H9 (cell line): ENCODE measurements around the gene TRPV6. TPM values are rescaled to one million over a fixed set of nuclear protein-coding genes. Genes with fewer than 3 reads are reported as not detected.
A peak's percentile ranks its signal among the peaks of the same experiment; 100 is the strongest.

ENCODE experiments used
- DNase-seq: peaks from one replicate; pipeline ENCODE4 v3.0.0-alpha.2; 2017
- H2AFZ ChIP-seq: one replicate; pipeline ENCODE4 v1.6.1; 2013; ENCODE audit warnings: mild to moderate bottlenecking, low read length, control low read depth, moderate library complexity
- H2AK5ac ChIP-seq: 2 replicates; pipeline ENCODE4 v1.6.1; 2013; ENCODE audit warnings: low read length, control low read depth, mixed read lengths; ENCODE audit not compliant: insufficient read length
- H2BK120ac ChIP-seq: one replicate; pipeline ENCODE4 v1.6.1; 2013; ENCODE audit warnings: low read depth, mild to moderate bottlenecking, low read length, control low read depth, inconsistent platforms; ENCODE audit not compliant: poor library complexity, severe bottlenecking
- H2BK12ac ChIP-seq: 2 replicates; pipeline ENCODE4 v1.6.1; 2013; ENCODE audit warnings: low read length, control low read depth, mixed read lengths, low read depth; ENCODE audit not compliant: insufficient read length
- H2BK15ac ChIP-seq: 2 replicates; pipeline ENCODE4 v1.6.1; 2013; ENCODE audit warnings: low read depth, low read length, control low read depth
- H2BK20ac ChIP-seq: one replicate; pipeline ENCODE4 v1.6.1; 2013; ENCODE audit warnings: low read depth, mild to moderate bottlenecking, low read length, control low read depth, inconsistent platforms; ENCODE audit not compliant: poor library complexity, severe bottlenecking
- H2BK5ac ChIP-seq: 2 replicates; pipeline ENCODE4 v1.6.1; 2013; ENCODE audit warnings: low read length, control low read depth, mixed read lengths; ENCODE audit not compliant: insufficient read length
- H3K14ac ChIP-seq: 2 replicates; pipeline ENCODE4 v1.6.1; 2013; ENCODE audit warnings: low read length, control low read depth; ENCODE audit not compliant: insufficient read depth
- H3K18ac ChIP-seq: 2 replicates; pipeline ENCODE4 v1.6.1; 2013; ENCODE audit warnings: low read depth, mild to moderate bottlenecking, mixed read lengths, low read length, control low read depth; ENCODE audit not compliant: insufficient read length
- H3K23ac ChIP-seq: 2 replicates; pipeline ENCODE4 v1.6.1; 2013; ENCODE audit warnings: low read length, control low read depth, mixed read lengths, low read depth; ENCODE audit not compliant: insufficient read length
- H3K23me2 ChIP-seq: 2 replicates; pipeline ENCODE4 v1.6.1; 2013; ENCODE audit warnings: low read depth, mild to moderate bottlenecking, mixed read lengths, low read length, control low read depth; ENCODE audit not compliant: insufficient read length, poor library complexity, severe bottlenecking
- H3K27ac ChIP-seq: 2 replicates; pipeline ENCODE4 v1.5.1; 2013; ENCODE audit warnings: low read length, control low read depth, mixed read lengths, low read depth; ENCODE audit not compliant: insufficient read length
- H3K27me3 ChIP-seq: 2 replicates; pipeline ENCODE4 v1.6.1; 2013; ENCODE audit warnings: low read length, control low read depth, inconsistent platforms; ENCODE audit not compliant: insufficient read depth
- H3K4ac ChIP-seq: 2 replicates; pipeline ENCODE4 v1.6.1; 2013; ENCODE audit warnings: low read depth, mild to moderate bottlenecking, control low read depth, inconsistent platforms, low read length, moderate library complexity
- H3K4me1 ChIP-seq: 2 replicates; pipeline ENCODE4 v1.6.1; 2013; ENCODE audit warnings: low read length, control low read depth, inconsistent platforms; ENCODE audit not compliant: insufficient read depth
- H3K4me2 ChIP-seq: 2 replicates; pipeline ENCODE4 v1.6.1; 2013; ENCODE audit warnings: low read length, control low read depth, mixed read lengths; ENCODE audit not compliant: insufficient read length, insufficient read depth
- H3K56ac ChIP-seq: 2 replicates; pipeline ENCODE4 v1.6.1; 2013; ENCODE audit warnings: low read depth, mild to moderate bottlenecking, mixed read lengths, low read length, control low read depth; ENCODE audit not compliant: insufficient read length
- H3K79me1 ChIP-seq: 2 replicates; pipeline ENCODE4 v1.6.1; 2013; ENCODE audit warnings: low read depth, mild to moderate bottlenecking, moderate library complexity, low read length, control low read depth, inconsistent platforms; ENCODE audit not compliant: insufficient read depth, poor library complexity, severe bottlenecking
- H3K79me2 ChIP-seq: 2 replicates; pipeline ENCODE4 v1.6.1; 2013; ENCODE audit warnings: low read length, control low read depth, inconsistent platforms; ENCODE audit not compliant: insufficient read depth
- H3K9ac ChIP-seq: 2 replicates; pipeline ENCODE4 v1.6.1; 2013; ENCODE audit warnings: low read length, control low read depth, mixed read lengths; ENCODE audit not compliant: insufficient read length; ENCODE audit errors: extremely low read depth
- H3K9me3 ChIP-seq: one replicate; pipeline ENCODE4 v1.6.1; 2013; ENCODE audit warnings: low read depth, low read length, inconsistent platforms; ENCODE audit not compliant: control insufficient read depth
- H3T11ph ChIP-seq: one replicate; pipeline ENCODE4 v1.6.1; 2013; ENCODE audit warnings: mild to moderate bottlenecking, low read length, control low read depth, inconsistent platforms
- H4K20me1 ChIP-seq: one replicate; pipeline ENCODE4 v1.6.1; 2013; ENCODE audit not compliant: control insufficient read depth, insufficient read length, insufficient read depth
- H4K5ac ChIP-seq: 2 replicates; pipeline ENCODE4 v1.6.1; 2013; ENCODE audit warnings: low read depth, mild to moderate bottlenecking, mixed read lengths, low read length, control low read depth; ENCODE audit not compliant: insufficient read length
- H4K8ac ChIP-seq: replicated peaks from 2 replicates; pipeline ENCODE4 v1.6.1; 2013; ENCODE audit warnings: low read length, control low read depth, mixed read lengths, low read depth; ENCODE audit not compliant: insufficient read length
- H4K91ac ChIP-seq: 2 replicates; pipeline ENCODE4 v1.6.1; 2013; ENCODE audit warnings: low read depth, mild to moderate bottlenecking, moderate library complexity, mixed read lengths, low read length, control low read depth; ENCODE audit not compliant: insufficient read length
- H3K27ac Mint-ChIP-seq, 3 experiments: 2 replicates in 2 of 3; 3 replicates in 1 of 3; pipeline ENCODE4 v1.8.0; 2020 to 2021; ENCODE audit warnings: mixed read lengths in 3 of 3, mild to moderate bottlenecking in 1 of 3, moderate library complexity in 1 of 3
- H3K27me3 Mint-ChIP-seq: 2 replicates; pipeline ENCODE4 v1.8.0; 2021; ENCODE audit warnings: low read depth, mild to moderate bottlenecking, moderate library complexity, mixed read lengths
- H3K36me3 Mint-ChIP-seq, 3 experiments: 2 replicates in 2 of 3; 3 replicates in 1 of 3; pipeline ENCODE4 v1.8.0; 2020 to 2021; ENCODE audit warnings: low read depth in 3 of 3, mixed read lengths in 3 of 3; ENCODE audit not compliant: insufficient read depth in 1 of 3
- H3K4me1 Mint-ChIP-seq, 2 experiments: 2 replicates each; pipeline ENCODE4 v1.8.0; 2020; ENCODE audit warnings: mixed read lengths in 2 of 2
- H3K4me3 Mint-ChIP-seq, 2 experiments: 2 replicates in 1 of 2; 3 replicates in 1 of 2; pipeline ENCODE4 v1.8.0; 2020 to 2021; ENCODE audit warnings: mild to moderate bottlenecking in 2 of 2, mixed read lengths in 2 of 2, moderate library complexity in 1 of 2
- H3K9me3 Mint-ChIP-seq, 2 experiments: 2 replicates in 1 of 2; 3 replicates in 1 of 2; pipeline ENCODE4 v1.8.0; 2020; ENCODE audit warnings: mild to moderate bottlenecking in 2 of 2, mixed read lengths in 2 of 2, moderate library complexity in 1 of 2
- WGBS: extraction: QIAGEN DNeasy Blood & Tissue Kit; methylation state at CpG from one replicate; pipeline ENCODE4 v1.1.7; 2013; ENCODE audit warnings: missing lambda C conversion rate, low lambda C conversion rate, mixed read lengths; ENCODE audit not compliant: insufficient read length; ENCODE audit errors: extremely low coverage; 5-methylcytosine and 5-hydroxymethylcytosine counted together
- total RNA-seq: library from RNA; stranded (reverse); gene quantifications from 2 replicates; pipeline ENCODE4 v1.2.1, GENCODE V29; 2021
- TF ChIP-seq, protein P1 (sequence below): fragments of 200-600 bp; sonication (generic); conservative IDR thresholded peaks from 3 replicates; pipeline ENCODE4 v1.8.0; 2021; ENCODE audit warnings: antibody characterized with exemption, mild to moderate bottlenecking

The TRPV6 gene
- total RNA-seq, 1 experiment from 2014 or later, result 0.61 TPM

DNA sequence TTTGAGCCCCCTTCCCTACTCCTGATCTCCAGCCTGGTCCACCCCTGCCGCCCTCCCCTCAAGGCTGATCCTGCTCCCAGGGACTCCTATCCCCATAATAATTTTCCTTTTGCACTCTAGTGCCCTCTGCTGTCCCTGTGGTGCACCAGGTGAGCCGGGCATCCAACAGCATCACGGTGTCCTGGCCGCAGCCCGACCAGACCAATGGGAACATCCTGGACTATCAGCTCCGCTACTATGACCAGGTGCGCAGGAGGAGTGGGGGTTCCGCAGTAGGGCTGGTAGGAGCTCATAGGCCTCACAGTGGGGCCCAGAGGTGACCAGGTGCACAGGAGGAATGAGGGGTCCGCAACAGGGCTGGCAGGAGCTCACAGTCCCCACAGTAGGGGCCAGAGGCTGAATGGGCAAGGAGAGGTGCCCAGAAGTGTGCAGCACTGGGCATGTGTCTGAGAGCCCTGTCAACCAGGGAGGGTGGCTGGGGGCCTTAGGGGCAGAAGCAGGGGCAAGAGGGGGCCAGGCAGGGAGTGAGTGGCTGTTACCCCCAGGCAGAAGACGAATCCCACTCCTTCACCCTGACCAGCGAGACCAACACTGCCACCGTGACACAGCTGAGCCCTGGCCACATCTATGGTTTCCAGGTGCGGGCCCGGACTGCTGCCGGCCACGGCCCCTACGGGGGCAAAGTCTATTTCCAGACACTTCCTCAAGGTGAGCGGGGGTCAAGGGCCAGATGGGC is 19.0 kb downstream of the TRPV6 start:
- H3K27me3 Mint-ChIP-seq, result peaks cover 4% of the 10 kb centered on the region; the same call in 1 of the 2 replicates
- no CpG with 5 or more reads among the region's 18 CpGs for WGBS

More for the DNA sequence above, 19.0 kb downstream of the TRPV6 start:
- Histone ChIP-seq H3K23ac (no peak overlapping the region), H3K27ac (no peak overlapping the region), H3K56ac (no peak overlapping the region), H3K4me2 (no peak overlapping the region), H3K79me1 (no peaks in the 10 kb centered on the region), H3K9ac (no peak overlapping the region), H4K91ac (no peak overlapping the region), H2AK5ac (no peak overlapping the region), H3K4ac (no peak overlapping the region), H2BK120ac (no peak overlapping the region), H3K4me1 (peaks cover 8% of the 10 kb centered on the region), H4K20me1 (no peaks in the 10 kb centered on the region), H3K18ac (no peak overlapping the region), H4K5ac (no peak overlapping the region), H2AFZ (no peak overlapping the region), H2BK15ac (no peak overlapping the region), H3K14ac (no peak overlapping the region), H2BK12ac (no peak overlapping the region), H3K23me2 (no peaks in the 10 kb centered on the region), H3K9me3 (no peaks in the 10 kb centered on the region), H3K79me2 (no peaks in the 10 kb centered on the region), H3T11ph (no peak overlapping the region), H4K8ac (no peak overlapping the region), H2BK20ac (no peak overlapping the region), H3K27me3 (no peaks in the 10 kb centered on the region), H2BK5ac (no peak overlapping the region)
- TF ChIP-seq, protein P1, sequence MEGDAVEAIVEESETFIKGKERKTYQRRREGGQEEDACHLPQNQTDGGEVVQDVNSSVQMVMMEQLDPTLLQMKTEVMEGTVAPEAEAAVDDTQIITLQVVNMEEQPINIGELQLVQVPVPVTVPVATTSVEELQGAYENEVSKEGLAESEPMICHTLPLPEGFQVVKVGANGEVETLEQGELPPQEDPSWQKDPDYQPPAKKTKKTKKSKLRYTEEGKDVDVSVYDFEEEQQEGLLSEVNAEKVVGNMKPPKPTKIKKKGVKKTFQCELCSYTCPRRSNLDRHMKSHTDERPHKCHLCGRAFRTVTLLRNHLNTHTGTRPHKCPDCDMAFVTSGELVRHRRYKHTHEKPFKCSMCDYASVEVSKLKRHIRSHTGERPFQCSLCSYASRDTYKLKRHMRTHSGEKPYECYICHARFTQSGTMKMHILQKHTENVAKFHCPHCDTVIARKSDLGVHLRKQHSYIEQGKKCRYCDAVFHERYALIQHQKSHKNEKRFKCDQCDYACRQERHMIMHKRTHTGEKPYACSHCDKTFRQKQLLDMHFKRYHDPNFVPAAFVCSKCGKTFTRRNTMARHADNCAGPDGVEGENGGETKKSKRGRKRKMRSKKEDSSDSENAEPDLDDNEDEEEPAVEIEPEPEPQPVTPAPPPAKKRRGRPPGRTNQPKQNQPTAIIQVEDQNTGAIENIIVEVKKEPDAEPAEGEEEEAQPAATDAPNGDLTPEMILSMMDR, result peak; percentile 77
- peak; percentile 85 for DNase-seq
- Mint-ChIP-seq H3K4me3 (peak overlapping the region in 1 of 2 experiments; percentile 50; a peak in 1 of 5 replicates), H3K9me3 (no peaks in the 10 kb centered on the region), H3K4me1 (peaks cover 29 to 38% of the 10 kb centered on the region in 2 experiments), H3K27ac (no peak overlapping the region; a peak in 1 of 7 replicates), H3K36me3 (peaks cover 0 to 18% (median 5%) of the 10 kb centered on the region in 3 experiments; a peak in 5 of 7 replicates)
